SK-N-SH (cell line): Measurements from ENCODE around the gene DUOXA2.

Experiments used
- CTCF ChIP-seq: fragments of 200-600 bp; sonication (generic); IDR thresholded peaks from 2 replicates; pipeline ENCODE4 v1.6.1; 2017; ENCODE audit warnings: antibody characterized with exemption, mild to moderate bottlenecking, moderate library complexity
- FOXM1 ChIP-seq: IDR thresholded peaks from 2 replicates; pipeline ENCODE4 v1.4.0; 2012; ENCODE audit warnings: low read depth, mild to moderate bottlenecking
- JUND ChIP-seq: IDR thresholded peaks from 2 replicates; pipeline ENCODE4 v1.4.0; 2012
- MAX ChIP-seq: IDR thresholded peaks from 2 replicates; pipeline ENCODE4 v1.4.0; 2012; ENCODE audit warnings: low read depth
- MEF2A ChIP-seq: IDR thresholded peaks from 2 replicates; pipeline ENCODE4 v1.4.0; 2012; ENCODE audit warnings: low read depth, borderline replicate concordance
- MXI1 ChIP-seq: IDR thresholded peaks from 2 replicates; pipeline ENCODE4 v1.6.1; 2012; ENCODE audit warnings: mild to moderate bottlenecking, low read depth, low read length, improper control_type of control experiment
- POLR2AphosphoS5 ChIP-seq: IDR thresholded peaks from 2 replicates; pipeline ENCODE4 v1.6.1; 2012; ENCODE audit warnings: low read depth, low read length
- RAD21 ChIP-seq: IDR thresholded peaks from 2 replicates; pipeline ENCODE4 v1.6.1; 2012; ENCODE audit warnings: mild to moderate bottlenecking, low read length
- REST ChIP-seq: IDR thresholded peaks from 2 replicates; pipeline ENCODE4 v1.6.1; 2012; ENCODE audit warnings: mild to moderate bottlenecking, low read depth, low read length, moderate library complexity
- SMC3 ChIP-seq: IDR thresholded peaks from 2 replicates; pipeline ENCODE4 v1.6.1; 2012; ENCODE audit warnings: low read depth, low read length, improper control_type of control experiment
- TCF12 ChIP-seq: IDR thresholded peaks from 2 replicates; pipeline ENCODE4 v1.4.0; 2012
- USF1 ChIP-seq: IDR thresholded peaks from 2 replicates; pipeline ENCODE4 v1.4.0; 2012; ENCODE audit warnings: low read depth, borderline replicate concordance
- USF2 ChIP-seq: fragments of 150-350 bp; IDR thresholded peaks from 2 replicates; pipeline ENCODE4 v1.6.1; 2017; ENCODE audit warnings: antibody characterized with exemption, low read length, low read depth, borderline replicate concordance
- YY1 ChIP-seq: IDR thresholded peaks from 2 replicates; pipeline ENCODE4 v1.4.0; 2012; ENCODE audit warnings: low read depth, mild to moderate bottlenecking

GRCh38 chr15:45141386-45141785 is 27.3 kb downstream of the DUOXA2 start:
- TF ChIP-seq MAX (no peak), POLR2AphosphoS5 (no peak), CTCF (no peak), FOXM1 (no peak), RAD21 (no peak), MEF2A (no peak), REST (no peak), MXI1 (no peak), SMC3 (no peak), USF2 (no peak), USF1 (no peak), TCF12 (no peak), JUND (no peak), YY1 (no peak)
